HG02642 (cell line): ENCODE measurements around the gene TECPR1.
A peak's percentile ranks its signal among the peaks of the same experiment; 100 is the strongest.

Experiments
- ATAC-seq: cut with Tn5 transposase; IDR thresholded peaks from one replicate; pipeline ENCODE4 v1.9.1; 2021; ENCODE audit warnings: mild to moderate bottlenecking; ENCODE audit not compliant: unreplicated experiment, poor library complexity

The TECPR1 gene

DNA sequence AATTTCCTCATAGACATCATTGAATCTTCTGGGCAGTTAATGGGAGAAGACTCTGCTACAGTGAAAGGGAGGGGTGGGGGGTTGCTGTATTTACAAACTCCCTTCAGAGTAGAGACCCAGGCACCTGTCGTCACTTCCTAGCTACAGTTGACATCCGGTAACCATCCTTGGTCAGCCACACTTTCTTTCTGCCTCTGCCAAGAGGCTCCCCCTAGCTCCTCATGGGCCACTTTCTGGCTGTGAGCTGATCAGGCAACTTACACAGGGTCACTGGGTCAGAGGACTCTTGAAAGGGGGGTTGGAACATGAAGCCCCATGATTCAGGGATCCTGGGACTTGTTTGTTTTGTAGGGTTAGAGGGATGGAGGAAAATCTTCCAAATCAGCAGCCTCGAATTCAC is 1.2 kb downstream of the TECPR1 start:
- no peak for ATAC-seq

DNA sequence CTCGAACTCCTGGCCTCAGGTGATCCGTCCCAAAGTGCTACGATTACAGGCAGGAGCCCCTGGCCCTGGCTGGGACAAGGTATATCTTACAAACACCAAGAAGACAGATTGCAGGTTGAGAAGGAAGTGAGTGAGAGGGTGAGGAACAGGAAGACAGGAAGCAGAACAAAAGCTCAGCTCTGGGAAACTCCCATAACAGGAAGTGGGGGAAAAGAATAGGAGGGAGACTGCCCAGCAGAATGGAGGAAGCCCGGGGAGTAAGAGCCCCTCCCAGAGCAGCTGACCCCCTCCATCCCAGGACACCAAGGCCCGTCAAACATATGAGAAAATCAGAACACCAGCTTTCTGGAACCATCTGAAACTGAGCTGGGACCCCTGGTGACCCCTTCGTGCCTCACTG is 2.9 kb downstream of the TECPR1 start:
- no peak for ATAC-seq

DNA sequence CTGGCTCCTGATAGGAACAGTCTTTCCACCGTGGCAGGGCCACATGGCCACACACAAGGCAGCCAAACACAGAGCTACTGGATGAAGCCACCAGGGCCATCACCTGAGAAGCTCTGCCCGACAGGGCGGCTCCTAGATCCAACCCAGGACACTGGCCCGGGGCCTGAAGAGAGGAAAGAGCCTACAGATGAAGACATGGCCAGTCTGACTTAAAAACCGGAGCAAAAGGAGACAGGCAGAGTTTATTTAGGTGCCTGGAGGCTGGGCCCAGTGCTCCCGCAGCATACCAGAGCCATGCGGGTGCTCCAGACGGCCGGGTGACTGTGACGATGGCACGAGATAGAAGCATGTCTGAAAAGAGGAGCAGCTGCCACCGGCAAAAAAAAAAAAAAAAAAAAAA is 3.9 kb downstream of the TECPR1 start:
- no peak for ATAC-seq

GRCh38 chr7:98244871-98245270 is 7.2 kb downstream of the TECPR1 start:
- ATAC-seq, result no peak

DNA sequence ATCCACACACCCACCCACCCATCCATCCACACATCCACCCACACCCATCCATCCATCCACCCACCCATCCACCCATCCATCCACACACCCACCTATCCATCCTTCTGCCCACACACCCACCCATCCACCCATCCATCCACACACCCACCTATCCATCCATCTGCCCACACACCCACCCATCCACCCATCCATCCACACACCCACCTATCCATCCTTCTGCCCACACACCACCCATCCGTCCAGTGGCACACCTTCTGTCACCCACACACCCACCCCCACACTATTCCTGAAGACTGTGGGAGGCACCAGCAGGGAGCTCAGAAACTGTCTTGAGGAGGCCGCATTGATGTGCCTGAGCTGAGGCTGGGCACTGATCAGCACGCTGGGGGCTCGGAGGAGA is 9.1 kb downstream of the TECPR1 start:
- ATAC-seq, result no peak

DNA sequence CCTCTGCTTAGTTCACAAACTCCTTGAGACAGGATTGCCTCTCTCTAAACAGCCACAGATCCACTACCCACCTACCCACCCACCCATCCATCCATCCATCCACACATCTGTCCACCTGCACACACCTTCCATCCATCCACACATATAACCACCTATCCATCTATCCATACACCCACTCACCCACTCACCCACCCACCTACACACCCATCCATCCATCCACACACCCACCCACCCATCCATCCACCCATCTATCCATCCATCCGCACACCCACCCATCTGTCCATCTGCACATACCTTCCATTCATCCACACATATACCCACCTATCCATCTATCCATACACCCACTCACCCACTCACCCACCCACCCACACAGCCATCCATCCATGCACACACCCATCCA is 9.7 kb downstream of the TECPR1 start:
- ATAC-seq, result no peak

- no peak for ATAC-seq
Observed at GRCh38 chr7:98241674-98242241, 10.3 kb downstream of the TECPR1 start.

- ATAC-seq, result peak; percentile 61
Observed at GRCh38 chr7:98240961-98241673, 10.9 kb downstream of the TECPR1 start.

GRCh38 chr7:98238976-98239375 is 13.1 kb downstream of the TECPR1 start:
- no peak for ATAC-seq

- no peak for ATAC-seq
Observed at GRCh38 chr7:98238076-98238475, 14.0 kb downstream of the TECPR1 start.

GRCh38 chr7:98236355-98237185 is 15.5 kb downstream of the TECPR1 start:
- ATAC-seq, result no peak

DNA sequence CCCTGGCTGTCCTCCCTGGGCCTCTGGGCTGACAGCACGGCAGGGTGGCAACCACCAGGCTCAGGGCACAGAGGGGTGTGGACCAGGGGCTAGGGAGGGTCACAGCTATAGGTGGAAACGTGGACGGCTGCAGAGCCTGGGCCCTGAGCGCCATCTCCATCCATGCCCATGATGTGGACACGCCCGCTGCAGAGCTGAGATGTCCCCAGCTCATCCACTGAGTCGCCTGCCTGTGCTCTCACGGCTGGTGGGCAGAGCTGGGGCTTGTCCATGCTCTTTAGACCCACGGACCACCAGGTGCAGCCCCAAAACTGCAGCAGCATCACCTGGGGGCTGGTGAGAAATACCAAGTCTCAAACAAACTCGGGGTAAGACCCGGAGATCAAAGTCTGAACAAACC is 16.1 kb downstream of the TECPR1 start:
- ATAC-seq, result no peak

DNA sequence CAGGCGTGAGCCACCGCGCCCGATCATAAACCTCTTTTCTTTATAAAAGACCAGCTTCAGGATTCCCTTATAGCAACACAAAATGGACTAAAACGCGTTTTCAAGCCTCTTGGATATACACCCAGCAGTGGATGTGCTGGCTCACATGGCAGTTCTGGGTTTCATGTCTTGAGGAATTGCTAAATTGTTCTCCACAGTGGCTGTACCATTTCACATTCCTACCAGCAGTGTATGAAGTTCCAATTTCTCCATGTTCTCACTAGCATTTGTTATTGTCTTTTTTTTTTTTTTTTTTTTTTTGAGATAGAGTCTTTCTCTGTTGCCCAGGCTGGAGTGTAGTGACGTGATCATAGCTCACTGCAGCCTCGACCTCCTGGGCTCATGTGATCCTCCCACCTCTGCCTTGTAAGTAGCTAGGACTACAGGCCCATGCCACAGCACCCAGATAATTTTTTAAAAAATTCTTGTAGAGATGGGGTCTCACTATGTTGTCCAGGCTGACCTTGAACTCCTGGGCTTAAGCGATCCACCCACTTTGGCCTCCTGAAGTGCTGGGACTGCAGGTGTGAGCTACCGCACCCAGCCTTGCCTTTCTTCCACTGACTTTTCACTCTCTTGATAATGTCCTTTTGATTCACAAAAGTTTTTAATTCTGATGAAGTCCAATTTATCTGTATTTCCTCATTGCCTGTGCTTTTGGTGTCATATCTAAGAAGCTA is 17.4 kb downstream of the TECPR1 start:
- ATAC-seq, result no peak

DNA sequence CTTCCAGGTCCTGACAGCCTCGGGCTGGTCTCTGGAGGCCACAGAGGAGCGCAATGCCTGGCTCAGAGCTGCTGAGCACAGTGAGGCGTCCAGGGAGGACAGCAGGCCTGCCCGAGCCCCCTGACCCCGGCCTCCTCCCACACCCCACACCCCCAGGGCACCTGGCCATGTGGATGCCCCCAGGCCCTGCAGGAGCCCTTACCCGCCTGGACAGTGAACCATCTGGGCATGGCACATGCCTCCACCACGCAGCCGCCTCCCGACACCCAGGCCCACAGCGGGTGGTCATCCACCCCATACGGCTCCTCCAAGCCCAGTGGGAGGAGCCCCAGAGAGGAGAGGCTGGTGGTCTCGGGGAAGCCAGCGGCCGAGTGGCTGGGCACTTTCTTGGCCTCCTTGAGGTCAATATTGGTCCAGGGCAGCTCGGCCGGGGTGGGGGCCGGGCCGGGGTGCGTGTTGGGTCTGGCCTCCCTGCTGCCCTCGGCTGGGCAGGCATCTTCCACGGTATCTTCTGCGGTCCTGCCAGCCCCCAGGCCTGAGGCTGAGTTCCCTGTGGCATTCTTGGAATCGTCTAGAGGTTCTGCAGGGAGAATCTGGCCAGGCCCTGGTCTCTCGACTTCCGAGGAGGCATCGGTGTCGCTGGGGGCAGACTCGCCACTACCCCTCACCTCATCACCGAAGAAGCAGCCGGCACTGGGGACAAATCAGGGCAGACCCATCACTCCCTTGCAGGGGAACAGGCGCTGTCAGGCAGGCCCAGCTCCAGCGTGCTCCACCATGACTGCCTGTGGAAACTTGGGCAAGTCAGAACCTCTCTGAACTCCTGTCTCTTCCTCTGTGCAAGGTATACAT is 18.6 kb downstream of the TECPR1 start:
- ATAC-seq, result no peak

DNA sequence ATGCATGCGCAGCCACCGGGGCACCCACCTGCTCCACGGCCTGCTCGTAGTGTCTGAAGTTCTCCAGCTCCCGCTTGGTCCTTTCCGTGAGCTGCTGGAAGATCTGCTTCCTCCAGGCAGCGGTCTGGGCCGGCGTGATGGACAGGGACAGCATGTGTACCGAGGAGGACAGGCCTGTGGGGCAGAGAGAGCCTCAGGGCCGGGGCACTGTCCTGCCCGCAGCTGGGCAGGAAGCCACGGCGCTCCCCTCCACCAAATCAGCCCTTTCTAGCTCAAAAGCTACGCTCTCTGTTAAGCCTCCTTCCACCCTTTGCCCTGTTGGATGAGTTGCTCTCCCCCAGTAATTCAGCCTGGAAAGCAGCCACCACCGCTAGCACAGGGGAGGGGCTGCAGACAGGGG is 19.2 kb downstream of the TECPR1 start:
- ATAC-seq, result no peak

- no peak for ATAC-seq
Observed at GRCh38 chr7:98232263-98232585, 19.8 kb downstream of the TECPR1 start.

- ATAC-seq, result no peak
Observed at GRCh38 chr7:98231493-98232262, 20.4 kb downstream of the TECPR1 start.

DNA sequence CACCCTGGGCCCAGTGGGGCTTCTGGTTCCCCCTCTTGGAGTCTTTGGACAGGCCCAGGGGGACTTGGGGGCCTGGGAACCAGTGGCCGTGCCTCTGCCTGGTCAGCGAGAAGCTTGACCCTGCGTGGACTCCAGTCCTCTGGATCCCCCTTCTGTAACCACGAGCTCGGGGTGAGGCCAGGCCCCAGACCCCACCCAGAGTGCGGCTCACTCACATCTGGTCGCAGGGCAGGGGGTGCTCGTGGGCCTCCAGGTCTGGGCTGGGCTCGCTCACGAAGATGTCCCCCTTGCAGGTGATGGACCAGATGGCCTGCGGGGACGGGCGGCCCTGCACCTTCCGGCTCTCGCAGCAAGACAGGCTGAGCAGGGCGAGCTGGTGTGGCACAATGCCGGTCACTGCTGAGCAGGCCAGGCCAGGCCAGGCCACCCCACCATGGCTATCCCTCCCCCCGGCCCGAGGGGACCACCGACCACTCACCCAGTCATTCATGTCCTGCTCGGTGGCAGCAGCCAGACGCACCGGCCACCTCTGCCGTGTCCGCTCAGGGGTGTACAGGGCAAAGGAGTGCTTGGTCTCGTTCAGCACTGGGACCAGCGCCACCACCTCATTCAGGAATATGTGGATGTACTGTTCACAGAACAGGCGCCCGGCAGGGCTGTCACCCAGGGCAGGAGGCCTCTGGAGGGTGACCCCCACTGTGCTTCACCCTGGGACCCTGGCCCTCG is 21.1 kb downstream of the TECPR1 start:
- ATAC-seq, result no peak
